ENCODE measurements around the gene KCNT2.

KCNT2 gene

GRCh38 chr1:196598942-196599748 is 9.1 kb downstream of the KCNT2 start:
- no peak overlapping the region for H3K4me3 ChIP-seq (ENCODE audit: low read depth, low read length)
- ChIA-PET CTCF (no interaction called here), POLR2A (no interaction called here)
- no peak for TF ChIP-seq CTCF (IDR thresholded peaks at IDR 0.05; ENCODE audit: insufficient read depth, low read length, missing control alignments)
- no peak for DNase-seq (ENCODE audit: low read depth, low spot score)

GRCh38 chr1:196594700-196595099 is 13.5 kb downstream of the KCNT2 start:
- CTCF ChIA-PET, result no interaction called here
- H3K4me3 ChIP-seq (ENCODE audit: low read depth, low read length), result no peak overlapping the region
- POLR2A ChIA-PET, result no interaction called here
- TF ChIP-seq CTCF (IDR thresholded peaks at IDR 0.05; ENCODE audit: insufficient read depth, low read length, missing control alignments), result no peak
- DNase-seq (ENCODE audit: low read depth, low spot score), result no peak

- no peak for DNase-seq (ENCODE audit: low read depth, low spot score)
- H3K4me3 ChIP-seq (ENCODE audit: low read depth, low read length), result no peak overlapping the region
- ChIA-PET CTCF (no interaction called here), POLR2A (no interaction called here)
- no peak for TF ChIP-seq CTCF (IDR thresholded peaks at IDR 0.05; ENCODE audit: insufficient read depth, low read length, missing control alignments)
Measured at GRCh38 chr1:196593955-196594354, 14.3 kb downstream of the KCNT2 start.

GRCh38 chr1:196590959-196591358 is 17.3 kb downstream of the KCNT2 start:
- CTCF ChIA-PET, result no interaction called here
- H3K4me3 ChIP-seq (ENCODE audit: low read depth, low read length), result no peak overlapping the region
- TF ChIP-seq CTCF (IDR thresholded peaks at IDR 0.05; ENCODE audit: insufficient read depth, low read length, missing control alignments), result no peak
- no peak for DNase-seq (ENCODE audit: low read depth, low spot score)
- POLR2A ChIA-PET, result no interaction called here

- no peak for TF ChIP-seq CTCF (IDR thresholded peaks at IDR 0.05; ENCODE audit: insufficient read depth, low read length, missing control alignments)
- ChIA-PET POLR2A (no interaction called here), CTCF (no interaction called here)
- no peak overlapping the region for H3K4me3 ChIP-seq (ENCODE audit: low read depth, low read length)
- no peak for DNase-seq (ENCODE audit: low read depth, low spot score)
Measured at GRCh38 chr1:196590012-196590708, 18.1 kb downstream of the KCNT2 start.

GRCh38 chr1:196584696-196585095 is 23.5 kb downstream of the KCNT2 start:
- ChIA-PET CTCF (no interaction called here), POLR2A (no interaction called here)
- TF ChIP-seq CTCF (IDR thresholded peaks at IDR 0.05; ENCODE audit: insufficient read depth, low read length, missing control alignments), result no peak
- DNase-seq (ENCODE audit: low read depth, low spot score), result no peak
- no peak overlapping the region for H3K4me3 ChIP-seq (ENCODE audit: low read depth, low read length)
